Measurements from ENCODE around the gene ZNF555.

The ZNF555 gene

DNA sequence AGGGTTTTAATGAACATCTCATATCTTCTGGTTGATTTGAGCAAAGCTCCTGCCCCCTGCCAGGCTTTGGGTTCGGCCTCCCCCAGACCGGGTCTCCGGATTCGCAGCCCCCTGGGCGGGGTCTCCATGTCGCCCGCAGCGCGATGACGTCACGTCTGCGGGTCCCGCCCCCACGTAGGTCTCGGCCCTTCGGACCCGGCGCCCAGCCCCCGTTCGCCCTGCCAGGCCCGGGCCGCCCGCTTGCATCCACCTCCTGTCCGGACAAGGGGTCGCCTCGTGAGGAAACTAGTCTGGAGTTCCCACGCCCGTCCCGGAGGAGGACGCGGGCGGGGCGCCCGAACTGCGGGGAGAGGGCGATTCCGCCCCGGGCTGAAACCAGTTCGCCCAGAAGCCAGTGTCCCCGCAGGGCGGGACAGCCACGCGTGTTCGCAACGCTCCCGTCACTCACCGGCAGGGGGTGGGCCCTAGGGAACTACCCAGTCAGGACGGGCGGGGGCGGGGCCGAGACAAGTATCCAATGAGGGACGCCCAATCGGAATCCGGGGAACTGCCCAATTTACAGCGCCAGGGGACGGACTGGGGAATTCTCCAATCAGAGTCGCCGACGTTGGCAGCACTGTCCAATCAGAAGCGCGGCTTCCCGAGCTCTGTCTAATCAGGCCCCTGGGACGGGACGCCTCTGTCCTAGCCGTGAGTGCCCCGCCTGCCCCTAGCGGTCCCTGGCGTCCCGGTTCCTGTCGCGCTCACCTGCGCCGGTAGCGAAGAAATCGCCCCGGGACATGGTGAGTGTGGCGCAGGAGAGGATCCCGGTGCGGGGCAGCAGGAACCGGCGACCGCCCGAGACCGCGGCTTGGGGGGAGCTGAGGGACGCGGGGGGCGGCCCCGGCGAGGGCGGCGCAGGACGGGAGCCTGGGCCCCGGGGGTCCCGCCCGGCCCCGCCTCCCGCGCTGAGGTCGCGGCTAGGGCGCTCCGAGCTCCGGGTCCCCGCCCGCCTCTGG is at the start of gene ZNF555:
TSS of gene ZNF555 (plus strand) at position 682 of the 998 bp plus-strand sequence. CDS start at position 780, 98 bp downstream.
- ATAC-seq: peak; percentile 99
- TF ChIP-seq, protein P1, sequence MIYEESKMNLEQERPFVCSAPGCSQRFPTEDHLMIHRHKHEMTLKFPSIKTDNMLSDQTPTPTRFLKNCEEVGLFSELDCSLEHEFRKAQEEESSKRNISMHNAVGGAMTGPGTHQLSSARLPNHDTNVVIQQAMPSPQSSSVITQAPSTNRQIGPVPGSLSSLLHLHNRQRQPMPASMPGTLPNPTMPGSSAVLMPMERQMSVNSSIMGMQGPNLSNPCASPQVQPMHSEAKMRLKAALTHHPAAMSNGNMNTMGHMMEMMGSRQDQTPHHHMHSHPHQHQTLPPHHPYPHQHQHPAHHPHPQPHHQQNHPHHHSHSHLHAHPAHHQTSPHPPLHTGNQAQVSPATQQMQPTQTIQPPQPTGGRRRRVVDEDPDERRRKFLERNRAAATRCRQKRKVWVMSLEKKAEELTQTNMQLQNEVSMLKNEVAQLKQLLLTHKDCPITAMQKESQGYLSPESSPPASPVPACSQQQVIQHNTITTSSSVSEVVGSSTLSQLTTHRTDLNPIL (CRISPR knock-in tag; IDR thresholded peaks at IDR 0.05; ENCODE audit: low read depth): no peak
- TF ChIP-seq ZC3H10 (CRISPR knock-in tag; IDR thresholded peaks at IDR 0.05) (no peak), ZNF565 (CRISPR knock-in tag; conservative IDR thresholded peaks at IDR 0.05; ENCODE audit: low read depth) (no peak), ESRRG (CRISPR knock-in tag; IDR thresholded peaks at IDR 0.05) (no peak), ISL1 (CRISPR knock-in tag; IDR thresholded peaks at IDR 0.05) (no peak), ZFP3 (CRISPR knock-in tag; IDR thresholded peaks at IDR 0.05) (no peak), ZFP30 (CRISPR knock-in tag; IDR thresholded peaks at IDR 0.05) (no peak), ARNTL (CRISPR knock-in tag; IDR thresholded peaks at IDR 0.05; ENCODE audit: borderline replicate concordance, low read depth) (no peak), ZNF70 (CRISPR knock-in tag; IDR thresholded peaks at IDR 0.05) (no peak), PATZ1 (CRISPR knock-in tag; IDR thresholded peaks at IDR 0.05; ENCODE audit: borderline replicate concordance) (0 out of 2 replicates have a peak, but pooled peaks have one; percentile 18), ZNF8 (CRISPR knock-in tag; IDR thresholded peaks at IDR 0.05) (no peak), PPARA (CRISPR knock-in tag; IDR thresholded peaks at IDR 0.05; ENCODE audit: borderline replicate concordance) (no peak), TOX (CRISPR knock-in tag; IDR thresholded peaks at IDR 0.05; ENCODE audit: borderline replicate concordance) (no peak), SNAI2 (CRISPR knock-in tag; IDR thresholded peaks at IDR 0.05) (0 out of 2 replicates have a peak, but pooled peaks have one; percentile 44), TCF4 (CRISPR knock-in tag; IDR thresholded peaks at IDR 0.05; ENCODE audit: borderline replicate concordance) (no peak), GLIS3 (CRISPR knock-in tag; IDR thresholded peaks at IDR 0.05) (no peak), RARB (CRISPR knock-in tag; IDR thresholded peaks at IDR 0.05) (no peak), OSR1 (CRISPR knock-in tag; IDR thresholded peaks at IDR 0.05) (no peak), CSDC2 (CRISPR knock-in tag; IDR thresholded peaks at IDR 0.05) (peak; percentile 62; the same call in 1 of the 2 replicates), BACH2 (CRISPR knock-in tag; IDR thresholded peaks at IDR 0.05; ENCODE audit: borderline replicate concordance) (no peak)
- TF ChIP-seq, protein P2, sequence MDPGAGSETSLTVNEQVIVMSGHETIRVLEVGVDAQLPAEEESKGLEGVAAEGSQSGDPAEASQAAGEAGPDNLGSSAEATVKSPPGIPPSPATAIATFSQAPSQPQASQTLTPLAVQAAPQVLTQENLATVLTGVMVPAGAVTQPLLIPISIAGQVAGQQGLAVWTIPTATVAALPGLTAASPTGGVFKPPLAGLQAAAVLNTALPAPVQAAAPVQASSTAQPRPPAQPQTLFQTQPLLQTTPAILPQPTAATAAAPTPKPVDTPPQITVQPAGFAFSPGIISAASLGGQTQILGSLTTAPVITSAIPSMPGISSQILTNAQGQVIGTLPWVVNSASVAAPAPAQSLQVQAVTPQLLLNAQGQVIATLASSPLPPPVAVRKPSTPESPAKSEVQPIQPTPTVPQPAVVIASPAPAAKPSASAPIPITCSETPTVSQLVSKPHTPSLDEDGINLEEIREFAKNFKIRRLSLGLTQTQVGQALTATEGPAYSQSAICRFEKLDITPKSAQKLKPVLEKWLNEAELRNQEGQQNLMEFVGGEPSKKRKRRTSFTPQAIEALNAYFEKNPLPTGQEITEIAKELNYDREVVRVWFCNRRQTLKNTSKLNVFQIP (CRISPR knock-in tag; IDR thresholded peaks at IDR 0.05; ENCODE audit: borderline replicate concordance, low read depth): no peak
- TF ChIP-seq, protein P3, sequence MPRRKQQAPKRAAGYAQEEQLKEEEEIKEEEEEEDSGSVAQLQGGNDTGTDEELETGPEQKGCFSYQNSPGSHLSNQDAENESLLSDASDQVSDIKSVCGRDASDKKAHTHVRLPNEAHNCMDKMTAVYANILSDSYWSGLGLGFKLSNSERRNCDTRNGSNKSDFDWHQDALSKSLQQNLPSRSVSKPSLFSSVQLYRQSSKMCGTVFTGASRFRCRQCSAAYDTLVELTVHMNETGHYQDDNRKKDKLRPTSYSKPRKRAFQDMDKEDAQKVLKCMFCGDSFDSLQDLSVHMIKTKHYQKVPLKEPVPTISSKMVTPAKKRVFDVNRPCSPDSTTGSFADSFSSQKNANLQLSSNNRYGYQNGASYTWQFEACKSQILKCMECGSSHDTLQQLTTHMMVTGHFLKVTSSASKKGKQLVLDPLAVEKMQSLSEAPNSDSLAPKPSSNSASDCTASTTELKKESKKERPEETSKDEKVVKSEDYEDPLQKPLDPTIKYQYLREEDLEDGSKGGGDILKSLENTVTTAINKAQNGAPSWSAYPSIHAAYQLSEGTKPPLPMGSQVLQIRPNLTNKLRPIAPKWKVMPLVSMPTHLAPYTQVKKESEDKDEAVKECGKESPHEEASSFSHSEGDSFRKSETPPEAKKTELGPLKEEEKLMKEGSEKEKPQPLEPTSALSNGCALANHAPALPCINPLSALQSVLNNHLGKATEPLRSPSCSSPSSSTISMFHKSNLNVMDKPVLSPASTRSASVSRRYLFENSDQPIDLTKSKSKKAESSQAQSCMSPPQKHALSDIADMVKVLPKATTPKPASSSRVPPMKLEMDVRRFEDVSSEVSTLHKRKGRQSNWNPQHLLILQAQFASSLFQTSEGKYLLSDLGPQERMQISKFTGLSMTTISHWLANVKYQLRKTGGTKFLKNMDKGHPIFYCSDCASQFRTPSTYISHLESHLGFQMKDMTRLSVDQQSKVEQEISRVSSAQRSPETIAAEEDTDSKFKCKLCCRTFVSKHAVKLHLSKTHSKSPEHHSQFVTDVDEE (CRISPR knock-in tag; IDR thresholded peaks at IDR 0.05): peak; percentile 83
- TF ChIP-seq, protein P4, sequence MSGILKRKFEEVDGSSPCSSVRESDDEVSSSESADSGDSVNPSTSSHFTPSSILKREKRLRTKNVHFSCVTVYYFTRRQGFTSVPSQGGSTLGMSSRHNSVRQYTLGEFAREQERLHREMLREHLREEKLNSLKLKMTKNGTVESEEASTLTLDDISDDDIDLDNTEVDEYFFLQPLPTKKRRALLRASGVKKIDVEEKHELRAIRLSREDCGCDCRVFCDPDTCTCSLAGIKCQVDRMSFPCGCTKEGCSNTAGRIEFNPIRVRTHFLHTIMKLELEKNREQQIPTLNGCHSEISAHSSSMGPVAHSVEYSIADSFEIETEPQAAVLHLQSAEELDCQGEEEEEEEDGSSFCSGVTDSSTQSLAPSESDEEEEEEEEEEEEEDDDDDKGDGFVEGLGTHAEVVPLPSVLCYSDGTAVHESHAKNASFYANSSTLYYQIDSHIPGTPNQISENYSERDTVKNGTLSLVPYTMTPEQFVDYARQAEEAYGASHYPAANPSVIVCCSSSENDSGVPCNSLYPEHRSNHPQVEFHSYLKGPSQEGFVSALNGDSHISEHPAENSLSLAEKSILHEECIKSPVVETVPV (CRISPR knock-in tag; IDR thresholded peaks at IDR 0.05): no peak
